H9 (cell line): ENCODE measurements around the gene RASA4B. TPM values are rescaled to one million over a fixed set of nuclear protein-coding genes. Genes with fewer than 3 reads are reported as not detected.

Source experiments
- DNase-seq: peaks from one replicate; pipeline ENCODE4 v3.0.0-alpha.2; 2017
- H2AFZ ChIP-seq: one replicate; pipeline ENCODE4 v1.6.1; 2013; ENCODE audit warnings: mild to moderate bottlenecking, low read length, control low read depth, moderate library complexity
- H2AK5ac ChIP-seq: 2 replicates; pipeline ENCODE4 v1.6.1; 2013; ENCODE audit warnings: low read length, control low read depth, mixed read lengths; ENCODE audit not compliant: insufficient read length
- H2BK120ac ChIP-seq: one replicate; pipeline ENCODE4 v1.6.1; 2013; ENCODE audit warnings: low read depth, mild to moderate bottlenecking, low read length, control low read depth, inconsistent platforms; ENCODE audit not compliant: poor library complexity, severe bottlenecking
- H2BK12ac ChIP-seq: 2 replicates; pipeline ENCODE4 v1.6.1; 2013; ENCODE audit warnings: low read length, control low read depth, mixed read lengths, low read depth; ENCODE audit not compliant: insufficient read length
- H2BK15ac ChIP-seq: 2 replicates; pipeline ENCODE4 v1.6.1; 2013; ENCODE audit warnings: low read depth, low read length, control low read depth
- H2BK20ac ChIP-seq: one replicate; pipeline ENCODE4 v1.6.1; 2013; ENCODE audit warnings: low read depth, mild to moderate bottlenecking, low read length, control low read depth, inconsistent platforms; ENCODE audit not compliant: poor library complexity, severe bottlenecking
- H2BK5ac ChIP-seq: 2 replicates; pipeline ENCODE4 v1.6.1; 2013; ENCODE audit warnings: low read length, control low read depth, mixed read lengths; ENCODE audit not compliant: insufficient read length
- H3K14ac ChIP-seq: 2 replicates; pipeline ENCODE4 v1.6.1; 2013; ENCODE audit warnings: low read length, control low read depth; ENCODE audit not compliant: insufficient read depth
- H3K18ac ChIP-seq: 2 replicates; pipeline ENCODE4 v1.6.1; 2013; ENCODE audit warnings: low read depth, mild to moderate bottlenecking, mixed read lengths, low read length, control low read depth; ENCODE audit not compliant: insufficient read length
- H3K23ac ChIP-seq: 2 replicates; pipeline ENCODE4 v1.6.1; 2013; ENCODE audit warnings: low read length, control low read depth, mixed read lengths, low read depth; ENCODE audit not compliant: insufficient read length
- H3K23me2 ChIP-seq: 2 replicates; pipeline ENCODE4 v1.6.1; 2013; ENCODE audit warnings: low read depth, mild to moderate bottlenecking, mixed read lengths, low read length, control low read depth; ENCODE audit not compliant: insufficient read length, poor library complexity, severe bottlenecking
- H3K27ac ChIP-seq: 2 replicates; pipeline ENCODE4 v1.5.1; 2013; ENCODE audit warnings: low read length, control low read depth, mixed read lengths, low read depth; ENCODE audit not compliant: insufficient read length
- H3K27me3 ChIP-seq: 2 replicates; pipeline ENCODE4 v1.6.1; 2013; ENCODE audit warnings: low read length, control low read depth, inconsistent platforms; ENCODE audit not compliant: insufficient read depth
- H3K4ac ChIP-seq: 2 replicates; pipeline ENCODE4 v1.6.1; 2013; ENCODE audit warnings: low read depth, mild to moderate bottlenecking, control low read depth, inconsistent platforms, low read length, moderate library complexity
- H3K4me1 ChIP-seq: 2 replicates; pipeline ENCODE4 v1.6.1; 2013; ENCODE audit warnings: low read length, control low read depth, inconsistent platforms; ENCODE audit not compliant: insufficient read depth
- H3K4me2 ChIP-seq: 2 replicates; pipeline ENCODE4 v1.6.1; 2013; ENCODE audit warnings: low read length, control low read depth, mixed read lengths; ENCODE audit not compliant: insufficient read length, insufficient read depth
- H3K56ac ChIP-seq: 2 replicates; pipeline ENCODE4 v1.6.1; 2013; ENCODE audit warnings: low read depth, mild to moderate bottlenecking, mixed read lengths, low read length, control low read depth; ENCODE audit not compliant: insufficient read length
- H3K79me1 ChIP-seq: 2 replicates; pipeline ENCODE4 v1.6.1; 2013; ENCODE audit warnings: low read depth, mild to moderate bottlenecking, moderate library complexity, low read length, control low read depth, inconsistent platforms; ENCODE audit not compliant: insufficient read depth, poor library complexity, severe bottlenecking
- H3K79me2 ChIP-seq: 2 replicates; pipeline ENCODE4 v1.6.1; 2013; ENCODE audit warnings: low read length, control low read depth, inconsistent platforms; ENCODE audit not compliant: insufficient read depth
- H3K9ac ChIP-seq: 2 replicates; pipeline ENCODE4 v1.6.1; 2013; ENCODE audit warnings: low read length, control low read depth, mixed read lengths; ENCODE audit not compliant: insufficient read length; ENCODE audit errors: extremely low read depth
- H3K9me3 ChIP-seq: one replicate; pipeline ENCODE4 v1.6.1; 2013; ENCODE audit warnings: low read depth, low read length, inconsistent platforms; ENCODE audit not compliant: control insufficient read depth
- H3T11ph ChIP-seq: one replicate; pipeline ENCODE4 v1.6.1; 2013; ENCODE audit warnings: mild to moderate bottlenecking, low read length, control low read depth, inconsistent platforms
- H4K20me1 ChIP-seq: one replicate; pipeline ENCODE4 v1.6.1; 2013; ENCODE audit not compliant: control insufficient read depth, insufficient read length, insufficient read depth
- H4K5ac ChIP-seq: 2 replicates; pipeline ENCODE4 v1.6.1; 2013; ENCODE audit warnings: low read depth, mild to moderate bottlenecking, mixed read lengths, low read length, control low read depth; ENCODE audit not compliant: insufficient read length
- H4K8ac ChIP-seq: replicated peaks from 2 replicates; pipeline ENCODE4 v1.6.1; 2013; ENCODE audit warnings: low read length, control low read depth, mixed read lengths, low read depth; ENCODE audit not compliant: insufficient read length
- H4K91ac ChIP-seq: 2 replicates; pipeline ENCODE4 v1.6.1; 2013; ENCODE audit warnings: low read depth, mild to moderate bottlenecking, moderate library complexity, mixed read lengths, low read length, control low read depth; ENCODE audit not compliant: insufficient read length
- H3K27ac Mint-ChIP-seq, 3 experiments: 2 replicates in 2 of 3; 3 replicates in 1 of 3; pipeline ENCODE4 v1.8.0; 2020 to 2021; ENCODE audit warnings: mixed read lengths in 3 of 3, mild to moderate bottlenecking in 1 of 3, moderate library complexity in 1 of 3
- H3K27me3 Mint-ChIP-seq: 2 replicates; pipeline ENCODE4 v1.8.0; 2021; ENCODE audit warnings: low read depth, mild to moderate bottlenecking, moderate library complexity, mixed read lengths
- H3K36me3 Mint-ChIP-seq, 3 experiments: 2 replicates in 2 of 3; 3 replicates in 1 of 3; pipeline ENCODE4 v1.8.0; 2020 to 2021; ENCODE audit warnings: low read depth in 3 of 3, mixed read lengths in 3 of 3; ENCODE audit not compliant: insufficient read depth in 1 of 3
- H3K4me1 Mint-ChIP-seq, 2 experiments: 2 replicates each; pipeline ENCODE4 v1.8.0; 2020; ENCODE audit warnings: mixed read lengths in 2 of 2
- H3K4me3 Mint-ChIP-seq, 2 experiments: 2 replicates in 1 of 2; 3 replicates in 1 of 2; pipeline ENCODE4 v1.8.0; 2020 to 2021; ENCODE audit warnings: mild to moderate bottlenecking in 2 of 2, mixed read lengths in 2 of 2, moderate library complexity in 1 of 2
- H3K9me3 Mint-ChIP-seq, 2 experiments: 2 replicates in 1 of 2; 3 replicates in 1 of 2; pipeline ENCODE4 v1.8.0; 2020; ENCODE audit warnings: mild to moderate bottlenecking in 2 of 2, mixed read lengths in 2 of 2, moderate library complexity in 1 of 2
- CTCF ChIP-seq: fragments of 200-600 bp; sonication (generic); conservative IDR thresholded peaks from 3 replicates; pipeline ENCODE4 v1.8.0; 2021; ENCODE audit warnings: antibody characterized with exemption, mild to moderate bottlenecking
- WGBS: extraction: QIAGEN DNeasy Blood & Tissue Kit; methylation state at CpG from one replicate; pipeline ENCODE4 v1.1.7; 2013; ENCODE audit warnings: missing lambda C conversion rate, low lambda C conversion rate, mixed read lengths; ENCODE audit not compliant: insufficient read length; ENCODE audit errors: extremely low coverage; 5-methylcytosine and 5-hydroxymethylcytosine counted together
- total RNA-seq: library from RNA; stranded (reverse); gene quantifications from 2 replicates; pipeline ENCODE4 v1.2.1, GENCODE V29; 2021

Gene RASA4B
- total RNA-seq, 1 experiment from 2014 or later = 3.7 TPM

GRCh38 chr7:102469351-102469971 lies 48.1 kb downstream of the RASA4B start:
- H2BK15ac ChIP-seq = no peak overlapping the region
- peaks cover under 1% of the 10 kb centered on the region; the same call in 1 of the 2 replicates for H3K27me3 Mint-ChIP-seq
- H3K56ac ChIP-seq = no peak overlapping the region
- H2AK5ac ChIP-seq = no peak overlapping the region
- no peaks in the 10 kb centered on the region for H3K27me3 ChIP-seq
- H3K4me3 Mint-ChIP-seq = no peak overlapping the region
- H3K9me3 ChIP-seq = no peaks in the 10 kb centered on the region
- H3K18ac ChIP-seq = no peak overlapping the region
- H3K4me2 ChIP-seq = no peak overlapping the region
- no peak overlapping the region for H3K23ac ChIP-seq
- H3K27ac Mint-ChIP-seq = no peak overlapping the region
- no peak overlapping the region for H4K91ac ChIP-seq
- H3K79me2 ChIP-seq = no peaks in the 10 kb centered on the region
- H2BK20ac ChIP-seq = no peak overlapping the region
- H3K9ac ChIP-seq = no peak overlapping the region
- TF ChIP-seq CTCF = no peak
- no peaks in the 10 kb centered on the region for H3K4me1 ChIP-seq
- H3K4me1 Mint-ChIP-seq = peaks cover 5% of the 10 kb centered on the region in 2 experiments; a peak in 1 of 4 replicates
- H3K36me3 Mint-ChIP-seq = peaks cover 20 to 33% (median 31%) of the 10 kb centered on the region in 3 experiments; a peak in 6 of 7 replicates
- no peak overlapping the region for H3K4ac ChIP-seq
- no CpG with 5 or more reads among the region's 24 CpGs for WGBS
- H2BK5ac ChIP-seq = no peak overlapping the region
- no peaks in the 10 kb centered on the region for H3K9me3 Mint-ChIP-seq
- H2BK12ac ChIP-seq = no peak overlapping the region
- peaks cover 2% of the 10 kb centered on the region for H3K79me1 ChIP-seq
- no peak overlapping the region for H3K27ac ChIP-seq
- H4K5ac ChIP-seq = no peak overlapping the region
- no peak for DNase-seq
- no peak overlapping the region for H3K14ac ChIP-seq
- no peaks in the 10 kb centered on the region for H3K23me2 ChIP-seq
- no peak overlapping the region for H4K8ac ChIP-seq
- no peaks in the 10 kb centered on the region for H4K20me1 ChIP-seq
- H2BK120ac ChIP-seq = no peak overlapping the region
- no peak overlapping the region for H2AFZ ChIP-seq
- H3T11ph ChIP-seq = no peak overlapping the region
